Calu3 (cell line): ENCODE data around the gene GNGT1. TPM values are rescaled to one million over a fixed set of nuclear protein-coding genes. Genes with fewer than 3 reads are reported as not detected.
A peak's percentile ranks its signal among the peaks of the same experiment; 100 is the strongest.
"Not testable (repeated sequence)": the region's sequence is repeated elsewhere in the genome, so short reads cannot be mapped to it uniquely, and the experiment has no call there.

ENCODE experiments used
- BruUV-seq: library from RNA; stranded (reverse); fragments of 400-500 nt; replicated peaks from 2 replicates; lab custom pipeline; 2021; lab: Mats Ljungman, UMichigan
- CTCF ChIA-PET: fragments of 300-600 bp; sonication (Branson Sonifier 250); formaldehyde crosslinking; loops from one replicate; lab custom pipeline; 2022; ENCODE audit warnings: antibody characterized with exemption; lab: Charles Lee
- DNase-seq: peaks from one replicate; pipeline ENCODE4 v3.0.0; 2022
- H3K27ac Mint-ChIP-seq: one replicate; pipeline ENCODE4 v1.8.0; 2022; ENCODE audit warnings: mixed read lengths; ENCODE audit not compliant: unreplicated experiment
- H3K27me3 Mint-ChIP-seq: one replicate; pipeline ENCODE4 v1.8.0; 2022; ENCODE audit warnings: mixed read lengths; ENCODE audit not compliant: unreplicated experiment
- H3K36me3 Mint-ChIP-seq: one replicate; pipeline ENCODE4 v1.8.0; 2022; ENCODE audit warnings: mild to moderate bottlenecking, moderate library complexity, mixed read lengths; ENCODE audit not compliant: insufficient read depth, unreplicated experiment
- H3K4me1 Mint-ChIP-seq: one replicate; pipeline ENCODE4 v1.8.0; 2022; ENCODE audit warnings: mild to moderate bottlenecking, low read depth, mixed read lengths; ENCODE audit not compliant: unreplicated experiment
- H3K4me3 Mint-ChIP-seq: one replicate; pipeline ENCODE4 v1.8.0; 2022; ENCODE audit warnings: mild to moderate bottlenecking, low read depth, moderate library complexity, mixed read lengths; ENCODE audit not compliant: unreplicated experiment
- H3K9me3 Mint-ChIP-seq: one replicate; pipeline ENCODE4 v1.8.0; 2022; ENCODE audit warnings: low read depth, mixed read lengths; ENCODE audit not compliant: unreplicated experiment
- intact Hi-C: fragments of 100-400 bp; cut with micrococcal nuclease; formaldehyde crosslinking; loops from one replicate; pipeline ENCODE4 v1.10.0; 2022; ENCODE audit not compliant: unreplicated experiment
- total RNA-seq: library from RNA; stranded (reverse); gene quantifications from 2 replicates; pipeline ENCODE4 v1.2.3, GENCODE V29; 2022
- TF ChIP-seq, protein P1 (sequence below): fragments of 200-600 bp; IDR thresholded peaks from one replicate; pipeline ENCODE4 v1.8.0; 2022; ENCODE audit warnings: antibody characterized with exemption; ENCODE audit not compliant: unreplicated experiment

GNGT1 gene
- total RNA-seq, 1 experiment from 2014 or later: not detected

DNA sequence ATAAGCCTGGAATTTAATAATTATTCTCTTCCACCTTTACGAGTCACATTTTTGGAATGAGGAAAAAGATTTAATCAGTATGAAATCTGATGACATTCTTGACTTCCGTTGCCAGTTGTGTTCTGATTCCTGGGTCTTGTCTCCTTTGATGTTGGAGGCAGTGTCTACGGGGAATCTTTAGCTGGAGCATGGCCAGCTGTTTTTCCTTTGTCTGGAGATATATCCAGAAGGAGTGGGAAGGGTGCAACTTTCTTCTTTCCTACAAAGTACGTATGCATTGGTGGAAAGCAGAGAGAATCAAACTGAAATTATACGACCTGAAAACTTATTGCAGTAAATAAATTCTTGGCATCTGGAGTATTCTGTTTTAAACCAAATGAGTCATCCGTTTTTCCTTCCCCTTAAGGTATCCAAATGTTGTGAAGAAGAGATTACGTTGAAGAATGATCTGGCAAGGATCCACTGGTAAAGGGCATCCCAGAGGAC lies 8.3 kb downstream of the GNGT1 start:
- CTCF ChIA-PET: no interaction called here
- intact Hi-C loops: loop anchor here (5.0 kb wide), 1 partner anchor 78 kb away; no protein-coding TSS in a partner anchor
- peaks cover 5% of the 10 kb centered on the region for H3K36me3 Mint-ChIP-seq
- H3K27me3 Mint-ChIP-seq: no peaks in the 10 kb centered on the region
- H3K9me3 Mint-ChIP-seq: no peaks in the 10 kb centered on the region
- peaks cover 37% of the 10 kb centered on the region for H3K4me1 Mint-ChIP-seq
- TF ChIP-seq, protein P1, sequence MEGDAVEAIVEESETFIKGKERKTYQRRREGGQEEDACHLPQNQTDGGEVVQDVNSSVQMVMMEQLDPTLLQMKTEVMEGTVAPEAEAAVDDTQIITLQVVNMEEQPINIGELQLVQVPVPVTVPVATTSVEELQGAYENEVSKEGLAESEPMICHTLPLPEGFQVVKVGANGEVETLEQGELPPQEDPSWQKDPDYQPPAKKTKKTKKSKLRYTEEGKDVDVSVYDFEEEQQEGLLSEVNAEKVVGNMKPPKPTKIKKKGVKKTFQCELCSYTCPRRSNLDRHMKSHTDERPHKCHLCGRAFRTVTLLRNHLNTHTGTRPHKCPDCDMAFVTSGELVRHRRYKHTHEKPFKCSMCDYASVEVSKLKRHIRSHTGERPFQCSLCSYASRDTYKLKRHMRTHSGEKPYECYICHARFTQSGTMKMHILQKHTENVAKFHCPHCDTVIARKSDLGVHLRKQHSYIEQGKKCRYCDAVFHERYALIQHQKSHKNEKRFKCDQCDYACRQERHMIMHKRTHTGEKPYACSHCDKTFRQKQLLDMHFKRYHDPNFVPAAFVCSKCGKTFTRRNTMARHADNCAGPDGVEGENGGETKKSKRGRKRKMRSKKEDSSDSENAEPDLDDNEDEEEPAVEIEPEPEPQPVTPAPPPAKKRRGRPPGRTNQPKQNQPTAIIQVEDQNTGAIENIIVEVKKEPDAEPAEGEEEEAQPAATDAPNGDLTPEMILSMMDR: no peak
- no TSS peak for BruUV-seq
- H3K27ac Mint-ChIP-seq: peak overlapping the region; percentile 93
- DNase-seq: peak; percentile 6
- peak overlapping the region; percentile 36 for H3K4me3 Mint-ChIP-seq

DNA sequence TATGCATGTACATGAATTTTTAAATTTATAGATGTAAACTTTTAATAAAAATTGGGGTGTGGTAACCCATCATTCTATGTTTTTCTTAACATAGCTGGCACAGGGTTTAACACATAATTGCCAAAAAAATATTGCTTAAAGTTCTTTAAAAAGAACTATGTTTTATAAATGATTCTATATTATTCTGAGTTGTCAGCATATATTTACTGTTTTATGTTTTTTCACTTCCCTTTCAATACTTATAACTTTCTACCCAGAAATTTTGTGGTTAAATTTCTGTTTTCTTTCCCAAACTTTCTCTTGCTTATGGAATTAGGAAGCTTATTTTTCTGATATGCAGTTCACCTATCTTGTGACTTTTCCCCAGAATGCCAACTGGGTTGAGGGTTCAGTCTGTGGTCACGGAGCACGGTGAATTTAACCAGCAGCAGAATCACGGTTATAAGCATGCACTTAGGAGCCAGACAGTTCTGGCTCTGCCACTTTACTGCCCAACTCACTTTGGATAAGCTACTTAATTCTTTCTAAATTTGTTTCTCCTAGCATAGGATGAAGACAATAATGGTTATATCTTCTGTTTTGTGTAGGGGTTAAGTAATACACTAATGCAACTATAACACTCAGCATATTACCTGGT lies 9.0 kb downstream of the GNGT1 start:
- BruUV-seq, intact Hi-C loops, DNase-seq, H3K36me3 Mint-ChIP-seq, H3K9me3 Mint-ChIP-seq, H3K4me3 Mint-ChIP-seq, H3K27me3 Mint-ChIP-seq, CTCF ChIA-PET: not testable (repeated sequence)
- Mint-ChIP-seq H3K4me1 (peaks cover 37% of the 10 kb centered on the region), H3K27ac (peak overlapping the region; percentile 93)

DNA sequence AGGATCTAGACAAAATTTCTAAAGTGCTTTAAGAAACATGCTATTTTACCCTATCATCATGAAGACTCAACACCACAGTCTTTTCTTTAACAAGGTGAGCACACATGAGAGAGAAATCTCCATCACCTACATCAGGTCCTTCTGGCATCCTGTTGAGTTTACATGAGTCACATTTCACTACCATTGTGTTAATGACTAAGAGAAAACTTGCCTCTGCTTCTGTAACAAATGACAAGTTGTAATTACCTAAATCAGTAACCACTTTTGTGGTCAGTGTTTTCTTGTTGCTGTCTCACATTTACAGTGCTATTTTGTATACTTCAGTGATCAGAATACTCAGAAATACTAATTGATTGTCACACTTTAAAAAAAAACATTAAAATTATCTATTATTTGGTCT lies 9.5 kb downstream of the GNGT1 start:
- CTCF ChIA-PET, DNase-seq, H3K27ac Mint-ChIP-seq, H3K4me3 Mint-ChIP-seq, H3K9me3 Mint-ChIP-seq, intact Hi-C loops, BruUV-seq, H3K36me3 Mint-ChIP-seq, H3K27me3 Mint-ChIP-seq: not testable (repeated sequence)
- H3K4me1 Mint-ChIP-seq: peaks cover 37% of the 10 kb centered on the region

DNA sequence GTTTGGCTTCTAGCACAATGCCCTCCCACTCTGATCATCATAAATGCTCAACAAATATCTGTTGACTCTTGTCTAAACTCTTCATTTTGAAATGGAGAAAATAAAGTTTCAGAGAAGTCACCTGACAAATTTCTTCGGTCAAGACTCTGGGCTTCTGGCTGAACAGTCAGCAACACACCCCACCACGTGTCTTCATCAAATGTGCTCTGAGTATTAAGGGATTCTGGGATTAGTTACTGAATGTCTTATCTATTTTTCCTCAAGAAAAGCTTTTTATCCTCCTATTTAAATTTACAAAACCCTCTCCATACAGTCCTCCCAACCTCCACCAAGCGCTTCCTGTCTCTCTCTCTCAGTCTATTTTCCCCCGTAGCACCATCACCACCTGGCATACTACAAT lies 9.9 kb downstream of the GNGT1 start:
- H3K27me3 Mint-ChIP-seq, H3K9me3 Mint-ChIP-seq, CTCF ChIA-PET, intact Hi-C loops, BruUV-seq, H3K27ac Mint-ChIP-seq, H3K36me3 Mint-ChIP-seq, H3K4me3 Mint-ChIP-seq, DNase-seq: not testable (repeated sequence)
- H3K4me1 Mint-ChIP-seq: peaks cover 37% of the 10 kb centered on the region

DNA sequence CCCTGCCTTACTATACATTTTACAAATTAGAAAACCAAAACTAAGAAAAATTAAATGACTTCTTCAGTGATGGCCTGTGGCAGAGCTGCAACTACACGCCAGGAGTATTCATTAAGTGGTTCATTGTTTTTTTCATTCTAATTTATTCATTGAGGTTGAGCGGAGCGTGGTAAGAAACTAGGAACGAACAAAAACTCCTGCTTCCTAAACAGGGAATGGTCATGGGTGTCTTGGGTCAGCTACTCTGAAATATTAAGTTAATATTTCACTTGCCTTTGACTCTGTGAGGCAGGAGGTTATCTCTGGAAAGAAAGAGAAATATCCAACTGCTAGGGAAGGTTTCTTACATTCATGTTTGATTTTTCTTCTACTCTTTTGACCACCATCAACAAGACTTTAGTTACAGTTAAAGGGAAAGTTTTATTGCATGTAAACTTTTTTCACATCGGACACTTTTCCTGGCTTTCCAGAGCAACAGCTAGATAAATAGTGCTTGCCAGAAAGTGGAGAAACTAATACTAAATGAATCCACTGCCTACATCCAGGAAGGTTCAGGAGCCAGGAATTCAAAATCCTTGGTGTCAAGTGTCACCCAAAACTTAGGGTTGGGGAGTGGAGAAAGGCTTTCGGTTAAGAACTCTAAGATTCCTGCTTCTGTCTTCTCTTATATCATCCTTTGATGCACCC lies 14.3 kb downstream of the GNGT1 start:
- TF ChIP-seq, protein P1: no peak
- Mint-ChIP-seq H3K4me1 (peaks cover 9% of the 10 kb centered on the region), H3K4me3 (peak overlapping the region; percentile 75), H3K27ac (peak overlapping the region; percentile 59), H3K9me3 (no peaks in the 10 kb centered on the region), H3K27me3 (no peaks in the 10 kb centered on the region), H3K36me3 (peaks cover 20% of the 10 kb centered on the region)
- no peak for DNase-seq
- BruUV-seq: no TSS peak
- CTCF ChIA-PET: interaction anchor here (0.6 kb wide), 1 partner anchor 78 kb away, joined by 4 read pairs; no protein-coding TSS in a partner anchor
- intact Hi-C loops: no loop called here
